ENCODE data around the gene EIPR1. TPM values are rescaled to one million over a fixed set of nuclear protein-coding genes. Genes with fewer than 3 reads are reported as not detected.

EIPR1 gene
- total and polyA plus RNA-seq, 2 of the 4 experiments (the other 2 are of a cell fraction): 46.5 to 67.4 TPM

- WGBS, 2 experiments (ENCODE audit: extremely low coverage in 2 of 2, insufficient read length in 1 of 2): 98% methylated on average over 7 of the region's 12 CpGs; no CpG with 5 or more reads in 1 of the 2 experiments
- in situ Hi-C loops (cut with MboI; ENCODE audit: low sequenced_read_pairs): no loop called here
Observed at GRCh38 chr2:3209258-3209657, 168.4 kb downstream of the EIPR1 start.

More at GRCh38 chr2:3209258-3209657, 168.4 kb downstream of the EIPR1 start:
- peaks cover 3% of the 10 kb centered on the region for H3K36me3 ChIP-seq (ENCODE audit: control insufficient read depth, insufficient read depth, low read length)
- dilution Hi-C loops (cut with HindIII; ENCODE audit: low sequenced_read_pairs, unreplicated experiment) (no loop called here), intact Hi-C loops (cut with micrococcal nuclease) (no loop called here)
- H4K5ac ChIP-seq (ENCODE audit: low read depth, low read length): no peak overlapping the region
- H2BK15ac ChIP-seq (ENCODE audit: low read depth, low read length): no peak overlapping the region
- ChIA-PET CTCF (no interaction called here), POLR2A (ENCODE audit: unreplicated experiment) (no interaction called here)
- no peak overlapping the region for H2BK5ac ChIP-seq (ENCODE audit: low read depth, low read length, poor library complexity, severe bottlenecking)
- no peak overlapping the region for H3K23ac ChIP-seq (ENCODE audit: low read depth, low read length)
- no peak overlapping the region for H3K4me3 ChIP-seq (ENCODE audit: insufficient read depth, low read depth, low read length)
- no TSS peak for BruUV-seq (replicated peaks)
- H2AK5ac ChIP-seq (ENCODE audit: low read depth, low read length): no peak overlapping the region
- TF ChIP-seq CEBPB (IDR thresholded peaks at IDR 0.05; ENCODE audit: low read depth, low read length): no peak
- no peak for TF ChIP-seq NFE2L2 (IDR thresholded peaks at IDR 0.05; ENCODE audit: low read depth, low read length)
- TF ChIP-seq POLR2A (IDR thresholded peaks at IDR 0.05; ENCODE audit: low read depth, low read length): no peak
- TF ChIP-seq CTCF (conservative IDR thresholded peaks at IDR 0.05; ENCODE audit: low read depth, low read length): no peak
- no peak for TF ChIP-seq RFX5 (IDR thresholded peaks at IDR 0.05; ENCODE audit: low read depth, low read length)
- no peak for TF ChIP-seq MXI1 (IDR thresholded peaks at IDR 0.05; ENCODE audit: borderline replicate concordance, low read depth, low read length)
- TF ChIP-seq RCOR1 (IDR thresholded peaks at IDR 0.05; ENCODE audit: insufficient replicate concordance, low read length): no peak
- no peak for TF ChIP-seq SMC3 (IDR thresholded peaks at IDR 0.05; ENCODE audit: low read depth, low read length)
- no peak for ATAC-seq (ENCODE audit: low read depth)
- H3K9ac ChIP-seq (ENCODE audit: low read depth, low read length): no peak overlapping the region
- no peak overlapping the region for H3K27ac ChIP-seq (ENCODE audit: insufficient read depth, low read length)
- peaks cover 8% of the 10 kb centered on the region for H3K9me1 ChIP-seq (ENCODE audit: insufficient read depth, low read length)
- H3K4me2 ChIP-seq (ENCODE audit: low read depth, low read length): no peak overlapping the region
- H3K27me3 ChIP-seq (ENCODE audit: control insufficient read depth, insufficient read depth, low read length): no peaks in the 10 kb centered on the region
- no peak overlapping the region for H2BK120ac ChIP-seq (ENCODE audit: low read depth, low read length)
- no peak overlapping the region for H4K8ac ChIP-seq (ENCODE audit: low read depth in 2 of 2, low read length in 2 of 2)
- no peaks in the 10 kb centered on the region for H3K4me1 ChIP-seq (ENCODE audit: control insufficient read depth, insufficient read depth, low read length)
- no peak overlapping the region for H3K4ac ChIP-seq (ENCODE audit: low read depth, low read length)
- no peak for DNase-seq
- H4K20me1 ChIP-seq (ENCODE audit: insufficient read depth, low read length): no peaks in the 10 kb centered on the region
- no peak overlapping the region for H2BK20ac ChIP-seq (ENCODE audit: low read depth, low read length)
- H3K18ac ChIP-seq (ENCODE audit: low read depth, low read length): no peak overlapping the region
- 0 out of 4 replicates have a peak, but pooled peaks cover 0 to under 1% of the 10 kb centered on the region in 2 experiments for H3K79me1 ChIP-seq (ENCODE audit: low read depth in 1 of 2, low read length in 2 of 2)
- no peak overlapping the region for H2AFZ ChIP-seq (replicated peaks; ENCODE audit: low read length, poor library complexity)
- no peaks in the 10 kb centered on the region for H3K9me3 ChIP-seq (ENCODE audit: control insufficient read depth, insufficient read depth, low read length)
- H2AK9ac ChIP-seq (replicated peaks; ENCODE audit: low read depth, low read length, poor library complexity): no peak overlapping the region
- no peak overlapping the region for H4K91ac ChIP-seq (ENCODE audit: insufficient read depth, low read depth, low read length)
- H3K14ac ChIP-seq (replicated peaks; ENCODE audit: low read depth, low read length): no peak overlapping the region
- no peak overlapping the region for H3K56ac ChIP-seq (ENCODE audit: extremely low read depth, insufficient read depth, low read length)

Measured in IMR-90 (cell line).